ENCODE measurements around the gene PDGFC. TPM values are rescaled to one million over a fixed set of nuclear protein-coding genes. Genes with fewer than 3 reads are reported as not detected.

Gene PDGFC
- total RNA-seq, 4 donors from 2014 or later: 29.0 to 47.8 (median 38.1) TPM

GRCh38 chr4:156733582-156733981 lies 238.0 kb downstream of the PDGFC start:
- no peak for TF ChIP-seq CTCF (IDR thresholded peaks at IDR 0.05; ENCODE audit: low read depth)

- TF ChIP-seq CTCF (IDR thresholded peaks at IDR 0.05; ENCODE audit: low read depth): no peak
Measured at GRCh38 chr4:156732634-156733033, 239.0 kb downstream of the PDGFC start.

- TF ChIP-seq CTCF (IDR thresholded peaks at IDR 0.05; ENCODE audit: low read depth): no peak
Measured at GRCh38 chr4:156729416-156729815, 242.2 kb downstream of the PDGFC start.

- no peak for TF ChIP-seq CTCF (IDR thresholded peaks at IDR 0.05; ENCODE audit: low read depth)
Measured at GRCh38 chr4:156725257-156725656, 246.3 kb downstream of the PDGFC start.

- TF ChIP-seq CTCF (IDR thresholded peaks at IDR 0.05; ENCODE audit: low read depth): no peak
Measured at GRCh38 chr4:156723951-156724668, 247.5 kb downstream of the PDGFC start.

GRCh38 chr4:156718226-156718625 lies 253.4 kb downstream of the PDGFC start:
- TF ChIP-seq CTCF (IDR thresholded peaks at IDR 0.05; ENCODE audit: low read depth): no peak

GRCh38 chr4:156711193-156711590 lies 260.4 kb downstream of the PDGFC start:
- no peak for TF ChIP-seq CTCF (IDR thresholded peaks at IDR 0.05; ENCODE audit: low read depth)

Small RNA genes within 50 kb of the gene (small RNA-seq; reads per million reads assigned to genes)
- not detected for gene AC092608.2

Other genes with a start within 250 kb of the PDGFC start
- gene GLRB, start 104.4 kb upstream of the PDGFC start, total RNA-seq: 1 to 10 TPM; 2.3 to 7.7 (median 5.9) TPM
- not detected for gene GRIA2, start 248.9 kb upstream of the PDGFC start, total RNA-seq

Data from subcutaneous adipose tissue (tissue), 4 donors.